Hypothalamus (tissue), 51 donors: Measurements from ENCODE around the gene NT5C2.
"Not testable (repeated sequence)": the region's sequence is repeated elsewhere in the genome, so short reads cannot be mapped to it uniquely, and the experiment has no call there.

Experiments
- DNase-seq, 51 donors: peaks; one replicate each; lab custom pipeline; 2025; lab: John Stamatoyannopoulos, UW

The NT5C2 gene

GRCh38 chr10:103167554-103167953, 25.5 kb downstream of the NT5C2 start:
- not testable (repeated sequence) for DNase-seq

- DNase-seq: no peak
Measured at GRCh38 chr10:103166523-103166922, 26.5 kb downstream of the NT5C2 start.

GRCh38 chr10:103163766-103164403, 29.2 kb downstream of the NT5C2 start:
- DNase-seq: not testable (repeated sequence)

- DNase-seq: no peak
Measured at GRCh38 chr10:103157246-103157645, 35.8 kb downstream of the NT5C2 start.

GRCh38 chr10:103155471-103156085, 37.5 kb downstream of the NT5C2 start:
- DNase-seq: no peak

GRCh38 chr10:103154521-103155299, 38.4 kb downstream of the NT5C2 start:
- DNase-seq: no peak

- DNase-seq: peak in 19 of 51 donors; percentile 1 to 59 (median 15)
Measured at GRCh38 chr10:103153302-103154197, 39.5 kb downstream of the NT5C2 start.

GRCh38 chr10:103149991-103150622, 43.0 kb downstream of the NT5C2 start:
- no peak for DNase-seq

- no peak for DNase-seq
Measured at GRCh38 chr10:103147645-103148044, 45.4 kb downstream of the NT5C2 start.

- no peak for DNase-seq
Measured at GRCh38 chr10:103145860-103146466, 47.1 kb downstream of the NT5C2 start.

- DNase-seq: no peak
Measured at GRCh38 chr10:103145046-103145445, 48.0 kb downstream of the NT5C2 start.

- no peak for DNase-seq
Measured at GRCh38 chr10:103144041-103144440, 49.0 kb downstream of the NT5C2 start.

GRCh38 chr10:103143641-103144040, 49.4 kb downstream of the NT5C2 start:
- not testable (repeated sequence) for DNase-seq

GRCh38 chr10:103141950-103142349, 51.1 kb downstream of the NT5C2 start:
- no peak for DNase-seq

GRCh38 chr10:103140469-103140868, 52.6 kb downstream of the NT5C2 start:
- DNase-seq: no peak

GRCh38 chr10:103139803-103140202, 53.3 kb downstream of the NT5C2 start:
- DNase-seq: no peak

- not testable (repeated sequence) for DNase-seq
Measured at GRCh38 chr10:103135168-103135567, 57.9 kb downstream of the NT5C2 start.

- DNase-seq: no peak
Measured at GRCh38 chr10:103130910-103131309, 62.2 kb downstream of the NT5C2 start.

GRCh38 chr10:103130180-103130579, 62.9 kb downstream of the NT5C2 start:
- not testable (repeated sequence) for DNase-seq

GRCh38 chr10:103127241-103127640, 65.8 kb downstream of the NT5C2 start:
- no peak for DNase-seq
